Activated CD8-positive, alpha-beta T cell treated with anti-CD3 and anti-CD28 coated beads for 36 hours (primary cell): ENCODE measurements around the gene CIDEA. TPM values are rescaled to one million over a fixed set of nuclear protein-coding genes. Genes with fewer than 3 reads are reported as not detected.

Source experiments
- ATAC-seq: fragments of 200-7000 bp; cut with Tn5 transposase; one replicate; pipeline ENCODE4 v1.10.0; 2021; ENCODE audit warnings: mild to moderate bottlenecking, moderate library complexity
- CTCF ChIA-PET: fragments of 350-600 bp; sonication (Branson Sonifier 250); formaldehyde crosslinking; loops from one replicate; lab custom pipeline; 2021; ENCODE audit warnings: antibody characterized with exemption; lab: Charles Lee
- POLR2A ChIA-PET: fragments of 350-600 bp; sonication (Branson Sonifier 250); formaldehyde crosslinking; loops from one replicate; lab custom pipeline; 2021; ENCODE audit warnings: antibody characterized with exemption; lab: Charles Lee
- DNase-seq: peaks from one replicate; pipeline ENCODE4 v3.0.0-alpha.2; 2020
- H3K27ac Mint-ChIP-seq: one replicate; pipeline ENCODE4 v1.8.0; 2021; ENCODE audit warnings: mild to moderate bottlenecking, mixed read lengths
- H3K27me3 Mint-ChIP-seq: one replicate; pipeline ENCODE4 v1.8.0; 2021; ENCODE audit warnings: mixed read lengths
- H3K36me3 Mint-ChIP-seq: one replicate; pipeline ENCODE4 v1.8.0; 2021; ENCODE audit warnings: low read depth, mixed read lengths
- H3K4me1 Mint-ChIP-seq: one replicate; pipeline ENCODE4 v1.8.0; 2021; ENCODE audit warnings: low read depth, mixed read lengths
- H3K4me3 Mint-ChIP-seq: one replicate; pipeline ENCODE4 v1.8.0; 2021; ENCODE audit warnings: mild to moderate bottlenecking, moderate library complexity, mixed read lengths
- H3K9me3 Mint-ChIP-seq: one replicate; pipeline ENCODE4 v1.8.0; 2021; ENCODE audit warnings: mixed read lengths
- intact Hi-C: fragments of 100-400 bp; cut with micrococcal nuclease; formaldehyde crosslinking; loops from one replicate; pipeline ENCODE4 v1.10.0; 2022
- total RNA-seq, 2 experiments: library from RNA; stranded (reverse); gene quantifications; one replicate each; pipeline ENCODE4 v1.2.3, GENCODE V29; 2021
- TF ChIP-seq, protein P1 (sequence below): fragments of 200-600 bp; IDR thresholded peaks from one replicate; pipeline ENCODE4 v1.8.0; 2022; ENCODE audit warnings: antibody characterized with exemption, mild to moderate bottlenecking

Gene CIDEA
- total RNA-seq, 2 experiments from 2014 or later: not detected

DNA sequence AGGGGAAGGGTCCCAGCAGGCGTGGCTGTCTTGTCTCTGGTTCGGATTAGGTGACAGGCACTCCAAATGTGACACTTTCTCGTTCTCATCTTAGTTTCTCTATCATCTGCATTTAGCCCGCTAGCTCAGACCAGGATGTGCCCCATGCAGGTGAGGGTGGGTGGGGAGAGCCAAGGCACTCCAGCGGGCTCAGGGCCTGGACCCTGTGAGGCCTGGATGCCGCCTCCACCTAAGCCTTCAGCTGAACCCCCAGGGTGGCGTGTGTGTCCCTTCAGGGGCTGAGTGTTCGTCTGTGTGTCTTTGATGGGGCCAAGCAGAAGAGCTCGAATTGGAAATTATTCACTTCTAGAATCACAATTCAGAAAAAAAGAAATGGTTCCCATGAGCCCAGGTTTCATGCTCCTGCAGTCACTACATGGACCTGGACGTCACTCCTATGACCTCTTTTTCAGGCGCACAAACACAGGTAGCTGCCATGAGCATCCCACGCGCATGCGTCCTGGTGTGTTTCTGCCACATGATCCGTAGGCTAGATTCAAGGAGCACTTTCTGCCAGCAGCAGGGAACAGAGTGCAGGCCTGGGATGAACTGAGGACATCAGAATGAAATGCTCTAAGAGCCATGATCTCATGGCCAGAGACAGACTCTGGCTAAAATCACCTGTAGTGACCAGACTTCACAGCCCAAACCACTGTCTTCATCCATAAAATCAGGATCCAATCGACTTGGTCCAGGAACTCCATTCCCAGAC lies 25.8 kb downstream of the CIDEA start:
- ATAC-seq (no peak), DNase-seq (no peak)
- TF ChIP-seq, protein P1, sequence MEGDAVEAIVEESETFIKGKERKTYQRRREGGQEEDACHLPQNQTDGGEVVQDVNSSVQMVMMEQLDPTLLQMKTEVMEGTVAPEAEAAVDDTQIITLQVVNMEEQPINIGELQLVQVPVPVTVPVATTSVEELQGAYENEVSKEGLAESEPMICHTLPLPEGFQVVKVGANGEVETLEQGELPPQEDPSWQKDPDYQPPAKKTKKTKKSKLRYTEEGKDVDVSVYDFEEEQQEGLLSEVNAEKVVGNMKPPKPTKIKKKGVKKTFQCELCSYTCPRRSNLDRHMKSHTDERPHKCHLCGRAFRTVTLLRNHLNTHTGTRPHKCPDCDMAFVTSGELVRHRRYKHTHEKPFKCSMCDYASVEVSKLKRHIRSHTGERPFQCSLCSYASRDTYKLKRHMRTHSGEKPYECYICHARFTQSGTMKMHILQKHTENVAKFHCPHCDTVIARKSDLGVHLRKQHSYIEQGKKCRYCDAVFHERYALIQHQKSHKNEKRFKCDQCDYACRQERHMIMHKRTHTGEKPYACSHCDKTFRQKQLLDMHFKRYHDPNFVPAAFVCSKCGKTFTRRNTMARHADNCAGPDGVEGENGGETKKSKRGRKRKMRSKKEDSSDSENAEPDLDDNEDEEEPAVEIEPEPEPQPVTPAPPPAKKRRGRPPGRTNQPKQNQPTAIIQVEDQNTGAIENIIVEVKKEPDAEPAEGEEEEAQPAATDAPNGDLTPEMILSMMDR: no peak
- Mint-ChIP-seq H3K36me3 (no peaks in the 10 kb centered on the region), H3K27me3 (peaks cover 12% of the 10 kb centered on the region), H3K9me3 (no peaks in the 10 kb centered on the region), H3K4me1 (no peaks in the 10 kb centered on the region), H3K27ac (no peak overlapping the region), H3K4me3 (no peak overlapping the region)
- CTCF ChIA-PET: interaction anchor here (0.8 to 1.6 kb wide), 2 partner anchors 8 to 15 kb away, joined by 3 to 12 read pairs; no protein-coding TSS in a partner anchor
- POLR2A ChIA-PET: interaction anchor here (1.7 kb wide), 1 partner anchor 8 kb away, joined by 4 read pairs; no protein-coding TSS in a partner anchor
- intact Hi-C loops: no loop called here

DNA sequence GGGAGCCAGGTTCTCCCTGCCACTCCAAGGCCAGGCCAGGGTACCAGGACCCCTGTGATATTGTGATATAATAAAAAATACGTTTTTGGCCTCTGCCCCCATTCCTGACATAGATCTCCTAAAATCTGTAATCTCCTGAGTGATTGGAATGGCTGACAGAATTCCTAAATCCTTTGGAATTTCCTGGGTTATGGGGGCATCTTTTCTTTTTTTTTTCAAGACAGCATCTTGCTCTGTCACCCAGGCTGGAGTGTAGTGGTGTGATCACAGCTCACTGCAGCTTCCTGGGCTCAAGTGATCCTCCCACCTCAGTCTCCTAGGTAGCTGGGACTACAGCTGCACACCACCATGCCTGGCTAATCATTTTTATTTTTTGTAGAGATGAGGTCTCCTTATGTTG lies 27.7 kb downstream of the CIDEA start:
- no peaks in the 10 kb centered on the region for H3K9me3 Mint-ChIP-seq
- H3K27ac Mint-ChIP-seq: no peak overlapping the region
- peaks cover 12% of the 10 kb centered on the region for H3K27me3 Mint-ChIP-seq
- DNase-seq (no peak), ATAC-seq (no peak)
- H3K4me3 Mint-ChIP-seq: no peak overlapping the region
- TF ChIP-seq, protein P1: no peak
- intact Hi-C loops: no loop called here
- H3K4me1 Mint-ChIP-seq: no peaks in the 10 kb centered on the region
- ChIA-PET POLR2A (no interaction called here), CTCF (interaction anchor here (2.0 kb wide), 1 partner anchor 10 kb away, joined by 9 read pairs; no protein-coding TSS in a partner anchor)
- no peaks in the 10 kb centered on the region for H3K36me3 Mint-ChIP-seq

DNA sequence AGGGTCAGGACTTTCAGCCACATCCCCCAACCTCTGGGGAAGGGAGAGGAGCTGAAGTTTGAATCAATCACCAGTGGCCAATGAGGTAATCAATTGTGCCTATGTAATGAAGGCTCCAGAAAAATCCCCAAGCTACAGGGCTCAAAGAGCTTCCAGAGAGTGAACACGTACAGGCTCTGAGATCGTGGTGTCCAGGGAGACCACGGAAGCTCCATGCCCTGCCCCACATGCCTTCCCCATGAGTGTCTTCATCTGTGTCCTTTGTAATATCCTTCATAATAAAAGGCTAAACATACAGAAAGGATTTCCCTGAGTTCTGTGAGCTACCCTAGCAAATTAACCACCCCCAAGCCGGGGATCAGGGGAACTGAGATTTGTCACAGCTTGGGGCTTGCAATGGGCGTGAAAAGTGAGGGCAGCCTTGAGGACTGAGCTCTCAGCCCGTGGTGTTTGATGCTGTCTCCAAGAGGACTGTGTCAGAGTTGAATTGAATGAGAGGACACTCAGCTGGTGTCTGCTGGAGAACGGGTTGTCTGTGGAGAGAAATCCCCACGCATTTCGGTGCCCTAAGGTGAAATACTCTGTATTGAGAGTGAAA lies 28.4 kb downstream of the CIDEA start:
- Mint-ChIP-seq H3K27me3 (peaks cover 6% of the 10 kb centered on the region), H3K36me3 (no peaks in the 10 kb centered on the region), H3K4me1 (no peaks in the 10 kb centered on the region), H3K9me3 (no peaks in the 10 kb centered on the region), H3K27ac (no peak overlapping the region), H3K4me3 (no peak overlapping the region)
- no peak for DNase-seq
- intact Hi-C loops: no loop called here
- ATAC-seq: no peak
- TF ChIP-seq, protein P1: no peak
- ChIA-PET POLR2A (no interaction called here), CTCF (interaction anchor here (1.6 to 2.0 kb wide), 2 partner anchors 11 to 46 kb away, joined by 4 to 9 read pairs; no protein-coding TSS in a partner anchor)

DNA sequence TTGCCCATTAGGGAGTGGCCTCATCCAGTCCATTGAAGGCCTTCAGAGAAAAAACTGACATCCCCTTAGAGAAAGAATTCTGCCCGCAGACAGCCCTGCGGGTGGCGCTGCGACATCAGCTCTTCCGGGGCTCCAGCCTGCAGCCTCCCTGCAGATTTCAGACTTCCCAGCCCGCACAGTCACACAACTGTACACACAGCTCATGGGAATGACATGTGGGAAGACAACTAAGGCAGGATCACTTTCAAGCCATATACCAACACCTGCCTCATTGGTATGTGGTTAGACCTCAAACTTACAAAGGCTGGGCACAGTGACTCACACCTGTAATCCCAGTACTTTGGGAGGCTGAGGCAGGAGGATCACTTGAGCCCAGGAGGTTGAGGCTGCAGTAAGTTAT lies 29.1 kb downstream of the CIDEA start:
- H3K4me1 Mint-ChIP-seq: peaks cover 4% of the 10 kb centered on the region
- peaks cover 13% of the 10 kb centered on the region for H3K27me3 Mint-ChIP-seq
- intact Hi-C loops: no loop called here
- no peak overlapping the region for H3K27ac Mint-ChIP-seq
- ATAC-seq (no peak), DNase-seq (no peak)
- no peaks in the 10 kb centered on the region for H3K36me3 Mint-ChIP-seq
- H3K9me3 Mint-ChIP-seq: no peaks in the 10 kb centered on the region
- no peak overlapping the region for H3K4me3 Mint-ChIP-seq
- ChIA-PET POLR2A (no interaction called here), CTCF (interaction anchor here (1.6 to 2.0 kb wide), 2 partner anchors 12 to 45 kb away, joined by 4 to 9 read pairs; no protein-coding TSS in a partner anchor)
- TF ChIP-seq, protein P1: no peak

- TF ChIP-seq, protein P1: no peak
- intact Hi-C loops: no loop called here
- Mint-ChIP-seq H3K4me3 (no peak overlapping the region), H3K4me1 (peaks cover 4% of the 10 kb centered on the region), H3K27me3 (peaks cover 15% of the 10 kb centered on the region), H3K36me3 (no peaks in the 10 kb centered on the region), H3K9me3 (no peaks in the 10 kb centered on the region), H3K27ac (no peak overlapping the region)
- ChIA-PET CTCF (interaction anchor here (1.6 to 2.0 kb wide), 2 partner anchors 12 to 45 kb away, joined by 4 to 9 read pairs; no protein-coding TSS in a partner anchor), POLR2A (no interaction called here)
- ATAC-seq: no peak
- no peak for DNase-seq
These were observed 29.5 kb downstream of the CIDEA start for GRCh38 chr18:12283666-12284065.
